ENCODE data around the gene CCDC102B.
"Not testable (repeated sequence)": the region's sequence is repeated elsewhere in the genome, so short reads cannot be mapped to it uniquely, and the experiment has no call there.

The CCDC102B gene

GRCh38 chr18:68985172-68985820, 187.4 kb downstream of the CCDC102B start:
- no peak for DNase-seq

- no peak for DNase-seq
Measured at GRCh38 chr18:68991286-68991685, 193.4 kb downstream of the CCDC102B start.

GRCh38 chr18:68992719-68993482, 195.0 kb downstream of the CCDC102B start:
- DNase-seq: no peak

- DNase-seq: no peak
Measured at GRCh38 chr18:68995675-68996074, 197.8 kb downstream of the CCDC102B start.

GRCh38 chr18:68997845-68998244, 200.0 kb downstream of the CCDC102B start:
- no peak for DNase-seq

GRCh38 chr18:69000366-69000765, 202.5 kb downstream of the CCDC102B start:
- no peak for DNase-seq

GRCh38 chr18:69002233-69002632, 204.4 kb downstream of the CCDC102B start:
- DNase-seq: no peak

- not testable (repeated sequence) for DNase-seq
Measured at GRCh38 chr18:69006212-69006611, 208.3 kb downstream of the CCDC102B start.

GRCh38 chr18:69008538-69008937, 210.7 kb downstream of the CCDC102B start:
- DNase-seq: no peak

GRCh38 chr18:69021211-69021805, 223.4 kb downstream of the CCDC102B start:
- peak; percentile 47 for DNase-seq

- peak; percentile 65 for DNase-seq
Measured at GRCh38 chr18:69022426-69022825, 224.5 kb downstream of the CCDC102B start.

GRCh38 chr18:69031571-69031970, 233.7 kb downstream of the CCDC102B start:
- DNase-seq: no peak

- no peak for DNase-seq
Measured at GRCh38 chr18:69032009-69032408, 234.1 kb downstream of the CCDC102B start.

- peak; percentile 8 for DNase-seq
Measured at GRCh38 chr18:69035756-69036155, 237.9 kb downstream of the CCDC102B start.

- DNase-seq: no peak
Measured at GRCh38 chr18:69044215-69044614, 246.3 kb downstream of the CCDC102B start.

GRCh38 chr18:69064063-69064462, 266.2 kb downstream of the CCDC102B start:
- DNase-seq: no peak

GRCh38 chr18:69067048-69067447, 269.2 kb downstream of the CCDC102B start:
- no peak for DNase-seq

- no peak for DNase-seq
Measured at GRCh38 chr18:69071680-69072079, 273.8 kb downstream of the CCDC102B start.

GRCh38 chr18:69081846-69082245, 284.0 kb downstream of the CCDC102B start:
- DNase-seq: no peak

- DNase-seq: no peak
Measured at GRCh38 chr18:69082499-69082898, 284.6 kb downstream of the CCDC102B start.

- no peak for DNase-seq
Measured at GRCh38 chr18:69085951-69086350, 288.1 kb downstream of the CCDC102B start.

- DNase-seq: no peak
Measured at GRCh38 chr18:69088973-69089372, 291.1 kb downstream of the CCDC102B start.

- DNase-seq: no peak
Measured at GRCh38 chr18:69097349-69097748, 299.5 kb downstream of the CCDC102B start.

- DNase-seq: no peak
Measured at GRCh38 chr18:69102959-69103358, 305.1 kb downstream of the CCDC102B start.
